B cell (primary cell): ENCODE results near the gene CTCF. TPM values are rescaled to one million over a fixed set of nuclear protein-coding genes. Genes with fewer than 3 reads are reported as not detected.
A peak's percentile ranks its signal among the peaks of the same experiment; 100 is the strongest.

Experiments used
- ATAC-seq: fragments of 200-7000 bp; cut with Tn5 transposase; one replicate; pipeline ENCODE4 v1.10.0; 2021; ENCODE audit warnings: low read depth, mild to moderate bottlenecking, moderate number of reproducible peaks, moderate library complexity
- CTCF ChIA-PET: fragments of 350-600 bp; sonication (Branson Sonifier 250); formaldehyde crosslinking; loops from one replicate; lab custom pipeline; 2021; ENCODE audit warnings: antibody characterized with exemption, inconsistent platforms; lab: Charles Lee
- POLR2A ChIA-PET: fragments of 350-600 bp; sonication (Branson Sonifier 250); formaldehyde crosslinking; loops from one replicate; lab custom pipeline; 2021; ENCODE audit warnings: antibody characterized with exemption; lab: Charles Lee
- DNase-seq: peaks from one replicate; pipeline ENCODE4 v3.0.0; 2013
- H2AFZ ChIP-seq: 2 replicates; pipeline ENCODE4 v1.6.1; 2012; ENCODE audit warnings: mild to moderate bottlenecking, low read depth, low read length; ENCODE audit not compliant: insufficient read depth, poor library complexity, severe bottlenecking
- H3K27ac ChIP-seq, 2 donors: 1 replicate in 1 of 2; 2 replicates in 1 of 2; pipeline ENCODE4 v1.5.1; 2012 to 2013; ENCODE audit warnings: low read length in 2 of 2, mild to moderate bottlenecking in 2 of 2, moderate library complexity in 1 of 2
- H3K27me3 ChIP-seq, 4 experiments: fragments of 200-600 bp in 1 of 4; sonication (generic) in 1 of 4; replicated peaks in 1 of 4; 1 replicate in 2 of 4; 2 replicates in 2 of 4; pipeline versions ENCODE4 v1.6.1 to v1.7.0; 2013 to 2016; ENCODE audit warnings: low read length in 3 of 4, mild to moderate bottlenecking in 2 of 4, mixed read lengths in 1 of 4, moderate library complexity in 1 of 4; ENCODE audit not compliant: insufficient read depth in 4 of 4, control insufficient read depth in 3 of 4; ENCODE audit errors: control extremely low read depth in 1 of 4
- H3K36me3 ChIP-seq, 2 experiments: replicated peaks in 1 of 2; 1 replicate in 1 of 2; 2 replicates in 1 of 2; pipeline versions ENCODE4 v1.6.1 to v1.7.1; 2013; ENCODE audit warnings: low read length in 1 of 2; ENCODE audit not compliant: insufficient read depth in 2 of 2, control insufficient read depth in 1 of 2; ENCODE audit errors: control extremely low read depth in 1 of 2, extremely low read depth in 1 of 2
- H3K4me1 ChIP-seq, 2 donors: fragments of 200-600 bp in 1 of 2; sonication (generic) in 1 of 2; 1 replicate in 1 of 2; 2 replicates in 1 of 2; pipeline versions ENCODE4 v1.5.1 to v1.6.1; 2013 to 2017; ENCODE audit warnings: low read length in 2 of 2; ENCODE audit not compliant: control insufficient read depth in 2 of 2, insufficient read depth in 2 of 2
- H3K4me2 ChIP-seq: replicated peaks from 2 replicates; pipeline ENCODE3; 2012; ENCODE audit warnings: mild to moderate bottlenecking, low read depth, low read length; ENCODE audit not compliant: poor library complexity, severe bottlenecking
- H3K4me3 ChIP-seq, 5 experiments: fragments of 200-600 bp in 1 of 5; sonication (generic) in 1 of 5; 1 replicate in 3 of 5; 2 replicates in 2 of 5; pipeline versions ENCODE4 v1.5.1 to v1.7.0; 2011 to 2016; ENCODE audit warnings: low read length in 4 of 5, mild to moderate bottlenecking in 4 of 5, low read depth in 2 of 5, control low read depth in 1 of 5, moderate library complexity in 1 of 5; ENCODE audit not compliant: insufficient read depth in 1 of 5; ENCODE audit errors: control extremely low read depth in 1 of 5, extremely low read depth in 1 of 5
- H3K79me2 ChIP-seq: fragments of 200-600 bp; sonication (generic); one replicate; pipeline ENCODE4 v1.6.0; 2016; ENCODE audit warnings: low read length; ENCODE audit not compliant: control insufficient read depth, insufficient read depth
- H3K9ac ChIP-seq: fragments of 200-600 bp; sonication (generic); 2 replicates; pipeline ENCODE4 v1.6.1; 2017; ENCODE audit warnings: mild to moderate bottlenecking, low read length, moderate library complexity
- H3K9me3 ChIP-seq, 3 donors: one replicate each; pipeline versions ENCODE4 v1.6.1 to v1.7.1; 2013; ENCODE audit warnings: low read length in 2 of 3; ENCODE audit not compliant: control insufficient read depth in 2 of 3, insufficient read depth in 1 of 3; ENCODE audit errors: control extremely low read depth in 1 of 3
- H4K20me1 ChIP-seq: 2 replicates; pipeline ENCODE4 v1.6.0; 2012; ENCODE audit warnings: mild to moderate bottlenecking, low read length; ENCODE audit not compliant: insufficient read depth, control insufficient read depth, poor library complexity, severe bottlenecking
- H3K27ac Mint-ChIP-seq: one replicate; pipeline ENCODE4 v1.8.0; 2021; ENCODE audit warnings: mixed read lengths
- H3K27me3 Mint-ChIP-seq: one replicate; pipeline ENCODE4 v1.8.0; 2021; ENCODE audit warnings: mixed read lengths
- H3K4me1 Mint-ChIP-seq: one replicate; pipeline ENCODE4 v1.8.0; 2021; ENCODE audit warnings: mixed read lengths
- H3K4me3 Mint-ChIP-seq: one replicate; pipeline ENCODE4 v1.8.0; 2021; ENCODE audit warnings: mixed read lengths
- H3K9me3 Mint-ChIP-seq: one replicate; pipeline ENCODE4 v1.8.0; 2022; ENCODE audit warnings: mixed read lengths; ENCODE audit not compliant: insufficient read depth
- CTCF ChIP-seq: fragments of 200-600 bp; IDR thresholded peaks from one replicate; pipeline ENCODE4 v1.8.0; 2022; ENCODE audit warnings: antibody characterized with exemption, mild to moderate bottlenecking
- EZH2 ChIP-seq: IDR thresholded peaks from 2 replicates; pipeline ENCODE4 v1.6.1; 2012; ENCODE audit warnings: borderline replicate concordance, low read depth, mild to moderate bottlenecking, moderate library complexity, low read length; ENCODE audit not compliant: insufficient read depth, poor library complexity, severe bottlenecking
- WGBS: methylation state at CpG from one replicate; pipeline ENCODE4 v1.1.5; 2013; ENCODE audit warnings: missing lambda C conversion rate; ENCODE audit not compliant: insufficient coverage; 5-methylcytosine and 5-hydroxymethylcytosine counted together
- intact Hi-C: fragments of 100-400 bp; cut with micrococcal nuclease; formaldehyde crosslinking; loops from one replicate; pipeline ENCODE4 v1.10.0; 2022
- polyA plus RNA-seq: library from polyadenylated mRNA; depleted of rRNA; stranded (reverse); fragments of >200 nt; gene quantifications from 2 replicates; pipeline ENCODE4 v1.2.3, GENCODE V29; 2012
- total RNA-seq, 2 donors: library from RNA; stranded (reverse); fragments of 120-200 nt in 1 of 2; gene quantifications; 1 replicate in 1 of 2; 2 replicates in 1 of 2; pipeline versions ENCODE4 v1.2.3 to v1.2.4, GENCODE V29; 2013 to 2022

The CTCF gene
- total and polyA plus RNA-seq, 2 donors (not counting 1 experiment from before 2014, with no cell fraction given), result 42.7 to 78.4 TPM

DNA sequence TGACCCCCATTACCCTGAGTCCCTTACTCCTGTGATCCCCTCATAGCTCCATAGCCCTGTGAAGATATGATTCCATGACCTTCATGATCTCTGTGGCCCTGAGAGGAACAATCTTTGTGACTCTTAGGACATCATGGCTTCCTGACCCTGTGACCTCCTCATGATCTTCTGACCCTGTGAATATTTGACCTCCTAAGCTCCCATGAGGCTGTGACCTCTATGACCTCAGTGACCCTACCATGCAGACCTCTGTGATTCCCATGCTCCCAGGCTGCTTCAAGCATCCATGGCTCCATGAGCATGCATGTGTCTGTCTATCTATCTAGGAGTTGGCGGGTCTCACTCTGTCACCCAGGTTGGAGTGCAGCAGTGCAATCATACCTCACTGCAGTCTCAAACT, 21.6 kb upstream of the CTCF start:
- Histone ChIP-seq H2AFZ (no peak overlapping the region), H3K27me3 (no peaks in the 10 kb centered on the region), H3K79me2 (peaks cover 36% of the 10 kb centered on the region), H3K9ac (no peak overlapping the region), H3K4me2 (no peak overlapping the region), H3K4me3 (no peak overlapping the region), H3K9me3 (no peaks in the 10 kb centered on the region), H4K20me1 (peaks cover 79% of the 10 kb centered on the region), H3K4me1 (peaks cover 62 to 78% of the 10 kb centered on the region in 2 donors), H3K36me3 (peaks cover 3 to 68% of the 10 kb centered on the region in 2 experiments), H3K27ac (no peak overlapping the region)
- no peaks in the 10 kb centered on the region for H3K9me3 Mint-ChIP-seq
- 89% methylated on average over 1 of the region's 1 CpG for WGBS
- CTCF ChIA-PET, result interaction anchor here (0.8 to 6.7 kb wide), 5 partner anchors 8 to 127 kb away, joined by 3 to 97 read pairs (median 4); no protein-coding TSS in a partner anchor
- intact Hi-C loops, result loop anchor here (10.0 kb wide), 1 partner anchor 544 kb away; the partner anchor contains the start of gene NFATC3
- POLR2A ChIA-PET, result interaction anchor here (0.6 to 6.3 kb wide), 4 partner anchors 14 to 125 kb away, joined by 3 to 76 read pairs (median 6); partner anchors contain the start of gene RIPOR1
- peak overlapping the region; percentile 80 for H3K27ac Mint-ChIP-seq
- DNase-seq (peak; percentile 17), ATAC-seq (no peak)
- H3K27me3 Mint-ChIP-seq, result no peaks in the 10 kb centered on the region
- peaks cover 75% of the 10 kb centered on the region for H3K4me1 Mint-ChIP-seq
- peak overlapping the region; percentile 50 for H3K4me3 Mint-ChIP-seq
- TF ChIP-seq EZH2 (no peak), CTCF (no peak)
